GM21529 (cell line): ENCODE measurements around the gene PDCD1.
"Not testable (repeated sequence)": the region's sequence is repeated elsewhere in the genome, so short reads cannot be mapped to it uniquely, and the experiment has no call there.

Experiments
- ATAC-seq: cut with Tn5 transposase; IDR thresholded peaks from one replicate; pipeline ENCODE4 v1.9.1; 2021; ENCODE audit not compliant: unreplicated experiment

PDCD1 gene

GRCh38 chr2:241801611-241802420 is 56.9 kb downstream of the PDCD1 start:
- ATAC-seq = no peak

- ATAC-seq = not testable (repeated sequence)
Observed at GRCh38 chr2:241800198-241800903, 58.3 kb downstream of the PDCD1 start.
